ENCODE data around the gene SPESP1. TPM values are rescaled to one million over a fixed set of nuclear protein-coding genes. Genes with fewer than 3 reads are reported as not detected.

SPESP1 gene
- not detected in 5 replicates for total RNA-seq (2022; extraction: Qiagen RNA extraction; ENCODE audit: low read depth)

GRCh38 chr15:68930268-68931022 lies at the start of gene SPESP1:
Gene SPESP1 (plus strand): TSS chr15:68930525. CDS start chr15:68930654, 129 bp downstream.

Other genes with a start within 250 kb of the SPESP1 start
- 266 to 285 TPM (median 282 TPM) in 5 replicates for gene ANP32A, start 109.6 kb upstream of the SPESP1 start, total RNA-seq (2022; extraction: Qiagen RNA extraction; ENCODE audit: low read depth)
- 0.12 to 0.48 TPM (median 0.20 TPM) in 5 replicates for gene NOX5, start 84.2 kb downstream of the SPESP1 start, total RNA-seq (2022; extraction: Qiagen RNA extraction; ENCODE audit: low read depth)
- gene GLCE, start 230.1 kb downstream of the SPESP1 start, total RNA-seq (2022; extraction: Qiagen RNA extraction; ENCODE audit: low read depth) = 19.7 to 29.1 TPM (median 24.8 TPM) in 5 replicates